ENCODE measurements around the gene SPATA2L.
"Not testable (repeated sequence)": the region's sequence is repeated elsewhere in the genome, so short reads cannot be mapped to it uniquely, and the experiment has no call there.

Gene SPATA2L

GRCh38 chr16:89685916-89686315 is 15.6 kb downstream of the SPATA2L start:
- peaks cover 22% of the 10 kb centered on the region for H3K4me1 ChIP-seq (ENCODE audit: insufficient read depth, low read length)
- H3K79me2 ChIP-seq (ENCODE audit: insufficient read depth, low read length): peaks cover 20% of the 10 kb centered on the region
- H3K36me3 ChIP-seq (ENCODE audit: insufficient read depth, low read length): peaks cover 16% of the 10 kb centered on the region
- no peak for TF ChIP-seq EZH2 (IDR thresholded peaks at IDR 0.05; ENCODE audit: borderline replicate concordance, low read depth, low read length, severe bottlenecking)
- no peak for TF ChIP-seq CTCF (IDR thresholded peaks at IDR 0.05; ENCODE audit: borderline replicate concordance, extremely low read depth, low read length, poor library complexity, severe bottlenecking)
- no peak for DNase-seq
- H3K4me2 ChIP-seq (ENCODE audit: insufficient read depth, low read length): peak overlapping the region; percentile 89
- peak overlapping the region in 1 of 2 experiments; percentile 75; a peak in 1 of 4 replicates for H3K4me3 ChIP-seq (ENCODE audit: low read depth in 1 of 2, low read length in 2 of 2)
- no peak for ATAC-seq (ENCODE audit: insufficient read depth, low read depth)
- H3K9me3 ChIP-seq (ENCODE audit: insufficient read depth, low read length, severe bottlenecking): peaks cover 8% of the 10 kb centered on the region
- H2AFZ ChIP-seq (ENCODE audit: low read depth, low read length): no peak overlapping the region
- no peak overlapping the region for H3K27ac ChIP-seq (ENCODE audit: low read length)
- no peaks in the 10 kb centered on the region for H4K20me1 ChIP-seq (ENCODE audit: insufficient read depth, low read length)
- no peaks in the 10 kb centered on the region for H3K27me3 ChIP-seq (ENCODE audit: insufficient read depth, low read length, poor library complexity)
- H3K9ac ChIP-seq (ENCODE audit: low read depth, low read length): no peak overlapping the region

- H3K9me3 ChIP-seq (ENCODE audit: insufficient read depth, low read length, severe bottlenecking): peaks cover 14% of the 10 kb centered on the region
- no peaks in the 10 kb centered on the region for H3K4me1 ChIP-seq (ENCODE audit: insufficient read depth, low read length)
- H2AFZ ChIP-seq (ENCODE audit: low read depth, low read length): no peak overlapping the region
- H4K20me1 ChIP-seq (ENCODE audit: insufficient read depth, low read length): no peaks in the 10 kb centered on the region
- DNase-seq: no peak
- H3K36me3 ChIP-seq (ENCODE audit: insufficient read depth, low read length): no peaks in the 10 kb centered on the region
- H3K4me3 ChIP-seq (ENCODE audit: low read depth in 1 of 2, low read length in 2 of 2): no peak overlapping the region
- no peak for ATAC-seq (ENCODE audit: insufficient read depth, low read depth)
- no peak overlapping the region for H3K4me2 ChIP-seq (ENCODE audit: insufficient read depth, low read length)
- no peak overlapping the region for H3K27ac ChIP-seq (ENCODE audit: low read length)
- H3K9ac ChIP-seq (ENCODE audit: low read depth, low read length): no peak overlapping the region
- TF ChIP-seq EZH2 (IDR thresholded peaks at IDR 0.05; ENCODE audit: borderline replicate concordance, low read depth, low read length, severe bottlenecking) (no peak), CTCF (IDR thresholded peaks at IDR 0.05; ENCODE audit: borderline replicate concordance, extremely low read depth, low read length, poor library complexity, severe bottlenecking) (no peak)
- no peaks in the 10 kb centered on the region for H3K27me3 ChIP-seq (ENCODE audit: insufficient read depth, low read length, poor library complexity)
- no peaks in the 10 kb centered on the region for H3K79me2 ChIP-seq (ENCODE audit: insufficient read depth, low read length)
These were observed 23.2 kb downstream of the SPATA2L start for GRCh38 chr16:89678258-89678657.

DNA sequence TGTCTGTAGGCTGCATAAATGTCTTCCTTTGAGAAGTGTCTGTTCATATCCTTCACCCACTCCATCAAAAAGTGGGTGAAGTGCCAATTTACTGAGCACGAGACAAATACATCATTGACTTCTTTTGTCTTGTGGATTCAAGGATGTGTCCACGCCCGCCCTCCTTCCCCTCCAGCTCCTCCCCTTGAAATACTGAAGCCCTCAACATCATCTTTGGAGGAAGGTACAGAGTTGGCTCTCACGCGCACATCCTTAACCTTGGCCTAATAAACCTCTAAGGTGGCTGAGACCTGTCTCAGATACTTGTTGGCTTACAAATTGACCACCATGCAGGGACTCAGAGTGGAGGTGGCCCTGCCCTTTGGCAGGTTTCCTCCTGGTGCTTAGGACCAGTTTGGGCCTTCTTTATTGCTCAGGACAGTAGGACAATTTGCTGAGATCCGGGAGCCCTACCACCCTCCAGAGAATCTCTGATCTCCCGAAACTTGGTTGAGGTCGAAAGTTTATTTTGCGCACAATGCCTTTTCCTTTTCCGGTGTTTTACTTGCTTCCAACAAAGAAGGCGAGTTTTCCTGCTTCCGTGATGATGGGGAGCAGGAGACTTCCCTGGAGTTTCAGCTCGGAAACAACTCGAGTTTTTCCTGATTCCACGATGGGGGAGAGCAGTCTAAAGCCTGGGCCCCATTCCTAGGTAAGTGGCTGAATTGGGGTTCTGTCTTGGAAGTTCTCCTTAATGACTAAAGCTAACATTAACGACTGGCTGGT is 29.1 kb downstream of the SPATA2L start:
- Histone ChIP-seq H2AFZ (ENCODE audit: low read depth, low read length) (no peak overlapping the region), H3K4me2 (ENCODE audit: insufficient read depth, low read length) (no peak overlapping the region), H3K9ac (ENCODE audit: low read depth, low read length) (no peak overlapping the region), H3K79me2 (ENCODE audit: insufficient read depth, low read length) (no peaks in the 10 kb centered on the region), H3K27ac (ENCODE audit: low read length) (no peak overlapping the region), H4K20me1 (ENCODE audit: insufficient read depth, low read length) (no peaks in the 10 kb centered on the region), H3K4me3 (ENCODE audit: low read depth in 1 of 2, low read length in 2 of 2) (no peak overlapping the region), H3K27me3 (ENCODE audit: insufficient read depth, low read length, poor library complexity) (no peaks in the 10 kb centered on the region), H3K4me1 (ENCODE audit: insufficient read depth, low read length) (peaks cover 17% of the 10 kb centered on the region), H3K9me3 (ENCODE audit: insufficient read depth, low read length, severe bottlenecking) (no peaks in the 10 kb centered on the region), H3K36me3 (ENCODE audit: insufficient read depth, low read length) (no peaks in the 10 kb centered on the region)
- ATAC-seq (ENCODE audit: insufficient read depth, low read depth): no peak
- no peak for DNase-seq
- no peak for TF ChIP-seq CTCF (IDR thresholded peaks at IDR 0.05; ENCODE audit: borderline replicate concordance, extremely low read depth, low read length, poor library complexity, severe bottlenecking)
- TF ChIP-seq EZH2 (IDR thresholded peaks at IDR 0.05; ENCODE audit: borderline replicate concordance, low read depth, low read length, severe bottlenecking): no peak

GRCh38 chr16:89671565-89671964 is 29.9 kb downstream of the SPATA2L start:
- ATAC-seq (ENCODE audit: insufficient read depth, low read depth); H3K79me2 ChIP-seq (ENCODE audit: insufficient read depth, low read length); H3K36me3 ChIP-seq (ENCODE audit: insufficient read depth, low read length); H4K20me1 ChIP-seq (ENCODE audit: insufficient read depth, low read length); H3K9me3 ChIP-seq (ENCODE audit: insufficient read depth, low read length, severe bottlenecking); H3K27me3 ChIP-seq (ENCODE audit: insufficient read depth, low read length, poor library complexity); H3K4me2 ChIP-seq (ENCODE audit: insufficient read depth, low read length); DNase-seq; H2AFZ ChIP-seq (ENCODE audit: low read depth, low read length); H3K27ac ChIP-seq (ENCODE audit: low read length); H3K4me3 ChIP-seq (ENCODE audit: low read depth in 1 of 2, low read length in 2 of 2); H3K9ac ChIP-seq (ENCODE audit: low read depth, low read length): not testable (repeated sequence)
- peaks cover 17% of the 10 kb centered on the region for H3K4me1 ChIP-seq (ENCODE audit: insufficient read depth, low read length)

Measured in DND-41 (cell line).